Measurements from ENCODE around the gene IFT52. TPM values are rescaled to one million over a fixed set of nuclear protein-coding genes. Genes with fewer than 3 reads are reported as not detected.
A peak's percentile ranks its signal among the peaks of the same experiment; 100 is the strongest.

Gene IFT52
- total RNA-seq, 1 experiment from 2014 or later = 86.2 TPM

GRCh38 chr20:43559147-43559987 is 31.4 kb upstream of the IFT52 start:
- Histone ChIP-seq H3K27me3 (no peaks in the 10 kb centered on the region), H3K9me3 (replicated peaks) (no peaks in the 10 kb centered on the region), H3K27ac (no peak overlapping the region), H3K4me1 (no peaks in the 10 kb centered on the region; the same call in 1 of the 2 replicates), H3K4me3 (no peak overlapping the region), H3K36me3 (no peaks in the 10 kb centered on the region)
- no peak for DNase-seq

DNA sequence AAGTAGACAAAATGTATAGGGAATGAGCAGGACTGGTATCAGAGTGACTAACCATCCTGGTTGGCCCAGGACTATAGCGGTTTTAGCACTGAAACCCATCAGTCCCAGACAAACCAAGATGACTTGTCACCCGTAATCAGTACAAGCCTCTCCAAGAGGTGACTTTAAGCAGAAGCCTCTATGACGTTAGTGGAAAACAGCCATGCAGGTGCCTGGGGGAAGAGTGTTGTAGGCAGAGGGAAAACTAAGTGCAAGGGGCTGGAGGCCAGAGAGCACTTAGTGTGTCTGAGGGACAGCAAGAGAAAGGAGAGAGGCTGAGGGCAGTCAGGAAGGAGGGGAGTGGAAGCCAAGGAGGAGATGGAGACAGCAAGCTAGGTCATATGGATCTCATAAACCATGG is 29.8 kb upstream of the IFT52 start:
- H3K27ac ChIP-seq = no peak overlapping the region
- no peak for DNase-seq
- H3K9me3 ChIP-seq (replicated peaks) = no peaks in the 10 kb centered on the region
- H3K36me3 ChIP-seq = no peaks in the 10 kb centered on the region
- no peaks in the 10 kb centered on the region; the same call in 1 of the 2 replicates for H3K4me1 ChIP-seq
- H3K4me3 ChIP-seq = no peak overlapping the region
- no peaks in the 10 kb centered on the region for H3K27me3 ChIP-seq

- Histone ChIP-seq H3K27me3 (0 out of 2 replicates have a peak, but pooled peaks cover 9% of the 10 kb centered on the region), H3K4me1 (no peaks in the 10 kb centered on the region), H3K4me3 (no peak overlapping the region), H3K36me3 (no peaks in the 10 kb centered on the region), H3K9me3 (replicated peaks) (no peaks in the 10 kb centered on the region), H3K27ac (no peak overlapping the region)
- peak in 1 of 2 experiments; percentile 48 for DNase-seq
Measured at GRCh38 chr20:43563429-43563828, 27.3 kb upstream of the IFT52 start.

DNA sequence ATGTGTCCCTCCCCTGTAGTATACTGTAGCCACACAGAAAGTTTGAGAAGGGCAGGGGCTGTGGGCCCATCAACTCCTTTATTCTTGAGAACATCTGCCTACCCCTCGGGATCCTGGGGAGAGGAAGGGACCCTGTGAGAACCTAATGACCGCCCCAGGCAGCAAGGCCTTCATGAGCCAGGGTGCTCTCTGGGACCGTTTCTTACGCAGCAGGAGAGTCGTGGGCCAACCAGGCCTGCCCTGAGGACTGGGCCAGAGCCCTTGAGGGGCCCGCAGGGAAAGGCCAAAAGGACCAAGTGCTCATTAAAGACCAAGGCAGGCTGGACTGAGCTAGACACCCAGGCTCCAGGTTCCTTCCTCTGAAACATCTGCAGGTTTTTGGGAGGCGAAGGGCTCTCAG is 26.7 kb upstream of the IFT52 start:
- Histone ChIP-seq H3K27me3 (0 out of 2 replicates have a peak, but pooled peaks cover 9% of the 10 kb centered on the region), H3K9me3 (replicated peaks) (no peaks in the 10 kb centered on the region), H3K4me1 (no peaks in the 10 kb centered on the region), H3K4me3 (no peak overlapping the region), H3K27ac (no peak overlapping the region), H3K36me3 (no peaks in the 10 kb centered on the region)
- no peak for DNase-seq

DNA sequence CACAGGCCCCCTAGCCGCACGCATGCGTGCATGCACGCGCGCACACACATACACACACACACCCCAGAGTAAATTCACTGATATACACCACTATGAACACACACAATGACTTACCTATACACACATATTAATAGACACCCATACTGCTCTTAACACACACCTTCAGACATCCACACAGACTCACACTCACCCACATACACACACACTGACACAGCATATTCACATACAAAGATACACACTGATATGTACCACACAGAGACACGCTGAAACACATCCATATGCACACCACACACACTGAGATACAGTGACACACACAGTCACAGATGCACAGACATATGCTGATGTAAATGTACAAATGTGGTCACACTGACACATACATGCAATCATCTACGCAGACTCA is 26.3 kb upstream of the IFT52 start:
- Histone ChIP-seq H3K27me3 (0 out of 2 replicates have a peak, but pooled peaks cover 9% of the 10 kb centered on the region), H3K4me1 (no peaks in the 10 kb centered on the region), H3K9me3 (replicated peaks) (no peaks in the 10 kb centered on the region), H3K4me3 (no peak overlapping the region), H3K27ac (no peak overlapping the region), H3K36me3 (no peaks in the 10 kb centered on the region)
- DNase-seq = no peak

DNA sequence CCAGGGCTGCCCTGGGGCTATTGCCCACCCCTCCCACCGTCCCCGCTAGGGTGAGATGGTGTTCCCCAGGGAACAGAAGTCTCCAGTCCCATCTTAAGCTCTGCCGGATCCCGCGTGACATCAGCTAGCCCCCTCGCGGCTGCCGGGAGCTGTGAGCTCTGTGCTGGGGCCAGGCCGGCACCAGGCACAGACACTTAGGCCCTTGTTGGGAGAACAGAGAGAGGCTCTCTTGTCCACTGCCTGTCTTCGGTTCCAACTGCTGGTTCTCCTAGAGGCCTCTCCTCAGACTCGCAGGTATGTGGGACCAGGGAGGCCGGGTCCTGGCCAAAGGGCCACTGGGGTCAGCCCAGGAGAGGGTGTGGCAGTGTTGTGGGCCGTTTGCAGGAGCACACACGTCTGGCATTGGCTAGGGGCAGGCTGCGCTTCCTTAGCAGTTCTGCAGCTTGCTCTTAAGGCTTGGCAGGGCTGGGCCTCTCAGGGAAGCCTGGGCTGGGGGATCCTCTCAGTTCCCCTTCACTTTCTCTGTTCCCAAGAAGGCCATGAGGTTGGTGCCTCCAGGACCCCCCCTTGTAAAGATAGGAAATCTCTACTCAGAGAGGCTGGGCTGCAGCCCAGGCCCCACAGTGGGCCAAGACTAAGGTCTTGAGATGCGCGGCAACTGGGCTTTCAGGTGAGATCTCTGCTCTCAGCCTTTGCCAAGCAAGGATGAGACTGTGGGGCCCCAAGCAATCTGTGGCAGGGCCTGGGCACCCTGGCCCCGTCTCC is 25.6 kb upstream of the IFT52 start:
- Histone ChIP-seq H3K4me1 (no peaks in the 10 kb centered on the region), H3K27ac (no peak overlapping the region), H3K9me3 (replicated peaks) (no peaks in the 10 kb centered on the region), H3K27me3 (0 out of 2 replicates have a peak, but pooled peaks cover 9% of the 10 kb centered on the region), H3K4me3 (no peak overlapping the region), H3K36me3 (no peaks in the 10 kb centered on the region)
- peak; percentile 33 to 34 for DNase-seq

- Histone ChIP-seq H3K4me3 (no peak overlapping the region), H3K9me3 (replicated peaks) (no peaks in the 10 kb centered on the region), H3K4me1 (no peaks in the 10 kb centered on the region), H3K27me3 (0 out of 2 replicates have a peak, but pooled peaks cover 9% of the 10 kb centered on the region), H3K27ac (no peak overlapping the region), H3K36me3 (no peaks in the 10 kb centered on the region)
- DNase-seq = no peak
Measured at GRCh38 chr20:43565758-43566104, 25.0 kb upstream of the IFT52 start.

- Histone ChIP-seq H3K36me3 (no peaks in the 10 kb centered on the region), H3K9me3 (replicated peaks) (no peaks in the 10 kb centered on the region), H3K27me3 (0 out of 2 replicates have a peak, but pooled peaks cover 9% of the 10 kb centered on the region), H3K27ac (no peak overlapping the region), H3K4me3 (no peak overlapping the region), H3K4me1 (no peaks in the 10 kb centered on the region)
- DNase-seq = no peak
Measured at GRCh38 chr20:43567477-43567876, 23.3 kb upstream of the IFT52 start.

- H3K9me3 ChIP-seq (replicated peaks) = no peaks in the 10 kb centered on the region
- H3K4me1 ChIP-seq = no peaks in the 10 kb centered on the region
- no peak for DNase-seq
- H3K27me3 ChIP-seq = 0 out of 2 replicates have a peak, but pooled peaks cover 9% of the 10 kb centered on the region
- H3K27ac ChIP-seq = no peak overlapping the region
- H3K36me3 ChIP-seq = no peaks in the 10 kb centered on the region
- H3K4me3 ChIP-seq = no peak overlapping the region
Measured at GRCh38 chr20:43568706-43569105, 22.0 kb upstream of the IFT52 start.

DNA sequence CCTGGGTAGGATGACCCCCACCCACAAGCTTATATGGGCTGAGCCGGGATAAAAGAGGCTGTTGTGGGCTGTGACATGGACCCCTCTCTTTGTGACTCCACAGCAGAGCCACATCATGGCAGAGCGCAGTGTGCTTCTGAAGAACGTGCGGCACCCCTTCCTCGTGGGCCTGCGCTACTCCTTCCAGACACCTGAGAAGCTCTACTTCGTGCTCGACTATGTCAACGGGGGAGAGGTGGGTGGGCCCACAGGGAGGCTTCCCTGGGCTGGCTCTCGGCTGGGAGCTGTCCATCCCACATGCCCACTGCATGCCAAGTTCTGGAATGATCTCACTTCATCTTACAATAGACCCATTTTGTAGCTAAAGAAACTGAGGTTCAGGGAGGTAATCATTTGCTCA is 21.5 kb upstream of the IFT52 start:
- Histone ChIP-seq H3K4me1 (no peaks in the 10 kb centered on the region), H3K27me3 (0 out of 2 replicates have a peak, but pooled peaks cover 9% of the 10 kb centered on the region), H3K4me3 (no peak overlapping the region), H3K36me3 (no peaks in the 10 kb centered on the region), H3K9me3 (replicated peaks) (no peaks in the 10 kb centered on the region), H3K27ac (no peak overlapping the region)
- DNase-seq = no peak

DNA sequence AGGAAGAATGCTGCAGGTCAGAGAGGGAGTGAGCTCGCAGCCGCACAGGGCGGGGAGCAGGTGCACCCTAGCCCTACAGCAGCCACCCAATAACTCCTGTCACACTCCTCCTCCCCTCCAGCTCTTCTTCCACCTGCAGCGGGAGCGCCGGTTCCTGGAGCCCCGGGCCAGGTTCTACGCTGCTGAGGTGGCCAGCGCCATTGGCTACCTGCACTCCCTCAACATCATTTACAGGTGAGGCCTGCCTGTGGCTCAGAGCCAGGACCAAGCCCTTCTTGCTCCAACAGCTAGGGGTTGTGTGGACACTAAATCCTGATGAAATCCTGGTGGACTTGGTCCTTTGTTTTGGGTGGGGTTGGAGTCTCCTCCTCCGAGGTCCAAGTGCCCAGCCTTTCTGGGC is 20.2 kb upstream of the IFT52 start:
- H3K9me3 ChIP-seq (replicated peaks) = no peaks in the 10 kb centered on the region

GRCh38 chr20:43571310-43571709 is 19.4 kb upstream of the IFT52 start:
- DNase-seq = no peak
- Histone ChIP-seq H3K36me3 (no peaks in the 10 kb centered on the region), H3K4me1 (peaks cover 15% of the 10 kb centered on the region), H3K27ac (no peak overlapping the region), H3K27me3 (0 out of 2 replicates have a peak, but pooled peaks cover 9% of the 10 kb centered on the region), H3K4me3 (no peak overlapping the region), H3K9me3 (replicated peaks) (no peaks in the 10 kb centered on the region)

More for the DNA sequence above, 20.2 kb upstream of the IFT52 start:
- Histone ChIP-seq H3K27me3 (0 out of 2 replicates have a peak, but pooled peaks cover 9% of the 10 kb centered on the region), H3K4me1 (peaks cover 7% of the 10 kb centered on the region), H3K36me3 (no peaks in the 10 kb centered on the region), H3K4me3 (no peak overlapping the region), H3K27ac (no peak overlapping the region)
- DNase-seq = no peak

DNA sequence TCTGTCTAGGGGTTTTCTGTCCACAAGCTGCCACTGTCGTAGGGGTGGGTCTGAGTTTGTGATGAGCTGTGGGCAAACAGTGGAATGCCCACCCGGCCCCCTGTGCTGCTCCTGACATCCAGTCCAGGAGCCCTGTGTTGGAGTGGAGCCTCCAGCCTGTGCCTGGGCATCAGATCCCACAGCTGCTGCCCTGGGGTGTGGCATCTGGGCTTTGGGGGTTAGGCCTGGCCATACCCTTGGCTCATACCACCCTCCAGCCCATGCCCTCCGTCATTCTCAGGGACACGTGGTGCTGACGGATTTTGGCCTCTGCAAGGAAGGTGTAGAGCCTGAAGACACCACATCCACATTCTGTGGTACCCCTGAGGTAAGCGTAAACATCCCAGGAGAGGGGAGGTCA is 19.0 kb upstream of the IFT52 start:
- Histone ChIP-seq H3K9me3 (replicated peaks) (no peaks in the 10 kb centered on the region), H3K36me3 (no peaks in the 10 kb centered on the region), H3K4me1 (peaks cover 16% of the 10 kb centered on the region), H3K27ac (no peak overlapping the region), H3K4me3 (no peak overlapping the region), H3K27me3 (0 out of 2 replicates have a peak, but pooled peaks cover 9% of the 10 kb centered on the region)
- DNase-seq = no peak

GRCh38 chr20:43572891-43573290 is 17.8 kb upstream of the IFT52 start:
- peaks cover 16% of the 10 kb centered on the region for H3K4me1 ChIP-seq
- H3K4me3 ChIP-seq = no peak overlapping the region
- H3K27ac ChIP-seq = no peak overlapping the region
- no peaks in the 10 kb centered on the region for H3K9me3 ChIP-seq (replicated peaks)
- H3K36me3 ChIP-seq = no peaks in the 10 kb centered on the region
- no peaks in the 10 kb centered on the region for H3K27me3 ChIP-seq
- no peak for DNase-seq

GRCh38 chr20:43576108-43576507 is 14.6 kb upstream of the IFT52 start:
- Histone ChIP-seq H3K9me3 (replicated peaks) (no peaks in the 10 kb centered on the region), H3K27ac (no peak overlapping the region), H3K36me3 (no peaks in the 10 kb centered on the region), H3K27me3 (no peaks in the 10 kb centered on the region), H3K4me3 (no peak overlapping the region), H3K4me1 (peaks cover 31% of the 10 kb centered on the region)
- peak in 1 of 2 experiments; percentile 41 for DNase-seq
